CD4-positive, alpha-beta T cell treated with Interleukin-12 subunit alpha and Interleukin-12 subunit beta, for 1 hour (primary cell): ENCODE data around the gene MYBPH.

Experiments
- DNase-seq: peaks from one replicate; pipeline ENCODE4 v3.0.0-alpha.2; 2020

The MYBPH gene

GRCh38 chr1:203199816-203200571 lies 24.4 kb upstream of the MYBPH start:
- no peak for DNase-seq

- DNase-seq = no peak
Observed at GRCh38 chr1:203199481-203199815, 23.8 kb upstream of the MYBPH start.

GRCh38 chr1:203199002-203199401 lies 23.4 kb upstream of the MYBPH start:
- no peak for DNase-seq

- no peak for DNase-seq
Observed at GRCh38 chr1:203197625-203198024, 22.0 kb upstream of the MYBPH start.

- no peak for DNase-seq
Observed at GRCh38 chr1:203196371-203196770, 20.7 kb upstream of the MYBPH start.

GRCh38 chr1:203190949-203191348 lies 15.3 kb upstream of the MYBPH start:
- no peak for DNase-seq

GRCh38 chr1:203189951-203190352 lies 14.3 kb upstream of the MYBPH start:
- DNase-seq = no peak

GRCh38 chr1:203188686-203189232 lies 13.1 kb upstream of the MYBPH start:
- DNase-seq = no peak

- DNase-seq = no peak
Observed at GRCh38 chr1:203187689-203188264, 12.2 kb upstream of the MYBPH start.

GRCh38 chr1:203187304-203187685 lies 11.7 kb upstream of the MYBPH start:
- no peak for DNase-seq

- no peak for DNase-seq
Observed at GRCh38 chr1:203186446-203187303, 11.0 kb upstream of the MYBPH start, which contains the start of gene CHI3L1. Gene CHI3L1, minus strand, starts transcription at chr1:203186704. Its CDS starts 81 bp downstream, at chr1:203186623.

- no peak for DNase-seq
Observed at GRCh38 chr1:203186091-203186445, 10.4 kb upstream of the MYBPH start.

GRCh38 chr1:203185585-203185984 lies 10.0 kb upstream of the MYBPH start:
- no peak for DNase-seq

GRCh38 chr1:203185061-203185461 lies 9.4 kb upstream of the MYBPH start:
- no peak for DNase-seq

GRCh38 chr1:203184467-203184866 lies 8.8 kb upstream of the MYBPH start:
- DNase-seq = no peak

GRCh38 chr1:203183828-203184227 lies 8.2 kb upstream of the MYBPH start:
- DNase-seq = no peak

GRCh38 chr1:203182387-203182953 lies 6.8 kb upstream of the MYBPH start:
- DNase-seq = no peak

- no peak for DNase-seq
Observed at GRCh38 chr1:203181586-203182386, 6.2 kb upstream of the MYBPH start.

- DNase-seq = no peak
Observed at GRCh38 chr1:203180611-203181330, 5.1 kb upstream of the MYBPH start.

GRCh38 chr1:203179667-203180005 lies 4.0 kb upstream of the MYBPH start:
- no peak for DNase-seq

GRCh38 chr1:203178821-203179666 lies 3.4 kb upstream of the MYBPH start:
- no peak for DNase-seq
